NCI-H128 (cell line): Measurements from ENCODE around the gene TCERG1L.

Experiments used
- DNase-seq: peaks from one replicate; lab custom pipeline; 2025; ENCODE audit not compliant: unreplicated experiment; lab: John Stamatoyannopoulos, UW

TCERG1L gene

GRCh38 chr10:131131726-131132591 is 179.6 kb downstream of the TCERG1L start:
- no peak for DNase-seq

GRCh38 chr10:131130025-131130424 is 181.5 kb downstream of the TCERG1L start:
- DNase-seq: no peak

GRCh38 chr10:131129544-131129943 is 182.0 kb downstream of the TCERG1L start:
- no peak for DNase-seq

- no peak for DNase-seq
These were observed 182.8 kb downstream of the TCERG1L start for GRCh38 chr10:131128731-131129130.

GRCh38 chr10:131127610-131128009 is 183.9 kb downstream of the TCERG1L start:
- DNase-seq: no peak

GRCh38 chr10:131127138-131127589 is 184.4 kb downstream of the TCERG1L start:
- no peak for DNase-seq

GRCh38 chr10:131126321-131127137 is 185.0 kb downstream of the TCERG1L start:
- DNase-seq: peak; percentile 30

GRCh38 chr10:131125511-131126225 is 185.9 kb downstream of the TCERG1L start:
- no peak for DNase-seq

GRCh38 chr10:131124945-131125344 is 186.6 kb downstream of the TCERG1L start:
- DNase-seq: no peak

GRCh38 chr10:131123496-131123895 is 188.0 kb downstream of the TCERG1L start:
- DNase-seq: no peak

GRCh38 chr10:131121511-131122035 is 189.9 kb downstream of the TCERG1L start:
- no peak for DNase-seq

- no peak for DNase-seq
These were observed 191.7 kb downstream of the TCERG1L start for GRCh38 chr10:131119626-131120355.

GRCh38 chr10:131117416-131118212 is 193.9 kb downstream of the TCERG1L start:
- DNase-seq: no peak

- DNase-seq: no peak
These were observed 194.5 kb downstream of the TCERG1L start for GRCh38 chr10:131116991-131117375.

GRCh38 chr10:131116216-131116990 is 195.1 kb downstream of the TCERG1L start:
- no peak for DNase-seq

- DNase-seq: no peak
These were observed 195.7 kb downstream of the TCERG1L start for GRCh38 chr10:131115801-131116200.

- no peak for DNase-seq
These were observed 196.2 kb downstream of the TCERG1L start for GRCh38 chr10:131115321-131115720.

GRCh38 chr10:131114846-131115245 is 196.7 kb downstream of the TCERG1L start:
- DNase-seq: no peak
